Sigmoid colon (tissue), 4 donors: Measurements from ENCODE around the gene ST8SIA2.

Source experiments
- POLR2A ChIP-seq, 2 donors: fragments of 450-650 bp; IDR thresholded peaks; one replicate each; pipeline ENCODE4 v1.6.1; 2016; ENCODE audit warnings: antibody characterized with exemption in 2 of 2, mild to moderate bottlenecking in 2 of 2, moderate library complexity in 2 of 2
- POLR2AphosphoS5 ChIP-seq, 4 donors: sonication (generic); formaldehyde crosslinking; IDR thresholded peaks; one replicate each; pipeline ENCODE4 v1.6.1; 2017; ENCODE audit warnings: antibody characterized with exemption in 4 of 4
- TF ChIP-seq, protein P1 (sequence below), 4 experiments: fragments of 450-650 bp in 3 of 4; fragments of 200-600 bp in 1 of 4; IDR thresholded peaks; one replicate each; pipeline ENCODE4 v1.5.1; 2016 to 2019; ENCODE audit warnings: antibody characterized with exemption in 4 of 4, mild to moderate bottlenecking in 3 of 4, moderate library complexity in 2 of 4

GRCh38 chr15:92405942-92406341, 12.3 kb downstream of the ST8SIA2 start:
- TF ChIP-seq, protein P1, sequence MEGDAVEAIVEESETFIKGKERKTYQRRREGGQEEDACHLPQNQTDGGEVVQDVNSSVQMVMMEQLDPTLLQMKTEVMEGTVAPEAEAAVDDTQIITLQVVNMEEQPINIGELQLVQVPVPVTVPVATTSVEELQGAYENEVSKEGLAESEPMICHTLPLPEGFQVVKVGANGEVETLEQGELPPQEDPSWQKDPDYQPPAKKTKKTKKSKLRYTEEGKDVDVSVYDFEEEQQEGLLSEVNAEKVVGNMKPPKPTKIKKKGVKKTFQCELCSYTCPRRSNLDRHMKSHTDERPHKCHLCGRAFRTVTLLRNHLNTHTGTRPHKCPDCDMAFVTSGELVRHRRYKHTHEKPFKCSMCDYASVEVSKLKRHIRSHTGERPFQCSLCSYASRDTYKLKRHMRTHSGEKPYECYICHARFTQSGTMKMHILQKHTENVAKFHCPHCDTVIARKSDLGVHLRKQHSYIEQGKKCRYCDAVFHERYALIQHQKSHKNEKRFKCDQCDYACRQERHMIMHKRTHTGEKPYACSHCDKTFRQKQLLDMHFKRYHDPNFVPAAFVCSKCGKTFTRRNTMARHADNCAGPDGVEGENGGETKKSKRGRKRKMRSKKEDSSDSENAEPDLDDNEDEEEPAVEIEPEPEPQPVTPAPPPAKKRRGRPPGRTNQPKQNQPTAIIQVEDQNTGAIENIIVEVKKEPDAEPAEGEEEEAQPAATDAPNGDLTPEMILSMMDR (IDR thresholded peaks at IDR 0.05) = no peak
- TF ChIP-seq POLR2AphosphoS5 (IDR thresholded peaks at IDR 0.05) = no peak
- TF ChIP-seq POLR2A (IDR thresholded peaks at IDR 0.05) = no peak
